D721Med (cell line): ENCODE data around the gene COL24A1.

Experiments
- DNase-seq: peaks from one replicate; pipeline ENCODE4 v3.0.0; 2011; ENCODE audit warnings: low spot score; ENCODE audit not compliant: insufficient read length
- FAIRE-seq: peaks from 2 replicates; lab custom pipeline; 2011; peaks lifted over from hg19 to GRCh38; lab: Jason Lieb, UNC
- TF ChIP-seq, protein P1 (sequence below): IDR thresholded peaks from 2 replicates; pipeline ENCODE4 v1.5.1; 2012; ENCODE audit warnings: mild to moderate bottlenecking, control low read depth; ENCODE audit not compliant: insufficient read depth; ENCODE audit errors: missing control alignments

The COL24A1 gene

DNA sequence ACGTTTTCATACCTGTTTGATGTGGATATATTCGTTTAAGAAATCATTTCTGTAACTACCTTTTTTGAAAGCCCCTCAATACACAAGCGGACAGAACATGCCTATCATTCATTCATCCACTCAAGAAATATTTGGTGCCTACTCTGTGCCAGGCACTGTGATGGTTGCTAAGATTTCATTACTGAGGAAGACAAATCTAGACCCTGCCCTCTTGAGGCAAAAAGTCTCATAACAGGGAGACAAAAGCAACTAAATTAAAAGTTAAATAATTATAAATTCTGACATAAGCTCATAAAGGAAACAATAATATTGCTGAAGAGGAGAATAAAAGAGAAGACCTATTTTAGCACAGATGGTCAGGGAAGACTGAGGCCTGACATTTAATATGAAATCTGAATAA, 244.8 kb downstream of the COL24A1 start:
- DNase-seq (no peak), FAIRE-seq (no peak)
- TF ChIP-seq, protein P1, sequence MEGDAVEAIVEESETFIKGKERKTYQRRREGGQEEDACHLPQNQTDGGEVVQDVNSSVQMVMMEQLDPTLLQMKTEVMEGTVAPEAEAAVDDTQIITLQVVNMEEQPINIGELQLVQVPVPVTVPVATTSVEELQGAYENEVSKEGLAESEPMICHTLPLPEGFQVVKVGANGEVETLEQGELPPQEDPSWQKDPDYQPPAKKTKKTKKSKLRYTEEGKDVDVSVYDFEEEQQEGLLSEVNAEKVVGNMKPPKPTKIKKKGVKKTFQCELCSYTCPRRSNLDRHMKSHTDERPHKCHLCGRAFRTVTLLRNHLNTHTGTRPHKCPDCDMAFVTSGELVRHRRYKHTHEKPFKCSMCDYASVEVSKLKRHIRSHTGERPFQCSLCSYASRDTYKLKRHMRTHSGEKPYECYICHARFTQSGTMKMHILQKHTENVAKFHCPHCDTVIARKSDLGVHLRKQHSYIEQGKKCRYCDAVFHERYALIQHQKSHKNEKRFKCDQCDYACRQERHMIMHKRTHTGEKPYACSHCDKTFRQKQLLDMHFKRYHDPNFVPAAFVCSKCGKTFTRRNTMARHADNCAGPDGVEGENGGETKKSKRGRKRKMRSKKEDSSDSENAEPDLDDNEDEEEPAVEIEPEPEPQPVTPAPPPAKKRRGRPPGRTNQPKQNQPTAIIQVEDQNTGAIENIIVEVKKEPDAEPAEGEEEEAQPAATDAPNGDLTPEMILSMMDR: peak; percentile 14

DNA sequence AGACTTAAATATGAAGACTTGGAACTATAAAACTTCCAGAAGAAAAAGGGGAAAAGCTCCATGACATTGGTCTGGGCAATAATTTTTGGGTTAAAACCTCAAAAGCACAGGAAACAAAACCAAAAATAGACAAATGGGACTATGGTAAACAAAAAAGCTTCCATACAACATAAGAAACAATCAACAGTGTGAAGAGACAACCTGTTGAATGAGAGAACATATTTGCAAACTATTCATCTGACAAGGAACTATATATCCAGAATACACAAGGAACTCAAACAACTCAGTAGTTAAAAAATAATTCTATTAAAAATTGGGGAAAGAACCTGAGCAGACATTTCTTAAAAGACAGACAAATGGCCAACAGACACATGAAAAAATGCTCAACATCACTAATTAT, 255.7 kb downstream of the COL24A1 start:
- DNase-seq (no peak), FAIRE-seq (no peak)
- TF ChIP-seq, protein P1: no peak

DNA sequence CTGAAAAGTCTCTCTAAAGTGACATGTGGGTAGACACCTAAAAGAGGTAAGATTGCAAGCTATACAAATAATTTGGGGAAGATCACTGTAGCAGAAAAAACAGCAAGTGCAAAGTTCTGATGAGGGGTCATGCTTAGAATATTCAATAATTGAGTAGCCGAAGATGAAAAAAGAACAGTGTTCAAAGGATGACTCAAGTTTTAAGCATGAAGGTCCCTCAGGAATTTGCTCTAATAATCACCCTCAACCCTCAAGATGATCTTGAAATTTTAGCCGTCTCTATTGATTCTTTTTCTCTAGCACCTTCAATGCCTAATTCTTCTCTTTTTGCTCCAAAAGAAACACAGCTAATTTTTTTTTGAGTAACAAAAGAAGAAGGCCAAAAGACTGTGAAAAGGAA, 257.7 kb downstream of the COL24A1 start:
- TF ChIP-seq, protein P1: no peak
- no peak for FAIRE-seq
- DNase-seq: no peak

DNA sequence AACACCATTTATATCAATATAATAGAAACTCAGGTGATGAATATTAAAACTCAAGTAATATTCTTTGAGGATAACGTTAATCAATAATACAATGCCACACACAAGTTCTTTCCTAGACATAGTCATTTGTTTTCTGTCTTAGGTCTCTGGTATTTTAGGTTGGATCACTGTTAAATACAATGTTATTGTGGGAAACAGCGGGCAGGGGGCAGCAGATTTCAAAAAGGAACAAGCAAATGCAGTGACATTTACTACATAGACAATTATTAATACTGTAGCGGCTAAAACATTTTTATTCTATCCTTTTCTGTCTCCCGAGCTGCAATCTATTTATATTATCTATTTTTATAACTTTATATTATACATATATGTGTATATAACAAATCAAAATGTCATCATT, 261.9 kb downstream of the COL24A1 start:
- TF ChIP-seq, protein P1: peak; percentile 65
- DNase-seq (no peak), FAIRE-seq (no peak)

DNA sequence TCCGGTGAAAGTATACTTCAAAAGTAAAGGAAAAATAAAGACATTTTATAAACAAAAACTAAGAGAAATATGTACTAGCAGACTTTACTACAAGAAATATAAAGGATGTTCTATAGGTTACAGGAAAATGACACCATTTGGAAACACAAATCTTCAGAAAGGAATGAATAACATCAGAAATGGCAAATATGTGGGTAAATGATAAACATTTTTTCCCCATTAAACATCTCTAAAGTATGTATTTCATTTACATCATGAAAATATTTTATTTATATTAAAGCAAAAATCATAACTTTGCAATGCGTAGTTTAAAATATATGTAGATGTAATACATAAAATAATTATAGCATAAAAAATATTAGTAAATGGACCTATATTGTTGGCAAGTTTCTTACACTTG, 264.2 kb downstream of the COL24A1 start:
- FAIRE-seq: no peak
- TF ChIP-seq, protein P1: no peak
- DNase-seq: no peak

DNA sequence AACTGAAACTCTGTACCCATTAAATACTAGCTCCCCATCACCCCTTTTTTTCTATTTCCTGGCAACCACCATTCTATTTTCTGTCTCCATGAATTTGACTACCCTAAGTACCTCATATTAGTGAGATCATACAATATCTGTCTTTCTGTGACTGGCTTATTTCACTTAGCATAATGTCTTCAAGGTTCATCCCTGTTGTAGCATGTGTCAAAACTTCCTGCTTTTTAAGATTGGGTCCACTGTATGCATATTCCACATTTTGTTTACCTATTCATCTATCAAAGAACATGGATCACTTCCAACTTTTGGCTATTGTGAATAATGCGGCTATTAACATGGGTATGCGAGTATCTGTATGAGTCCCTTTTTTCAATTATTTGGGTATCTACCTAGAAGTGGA, 266.7 kb downstream of the COL24A1 start:
- DNase-seq: no peak
- TF ChIP-seq, protein P1: no peak
- FAIRE-seq: no peak

DNA sequence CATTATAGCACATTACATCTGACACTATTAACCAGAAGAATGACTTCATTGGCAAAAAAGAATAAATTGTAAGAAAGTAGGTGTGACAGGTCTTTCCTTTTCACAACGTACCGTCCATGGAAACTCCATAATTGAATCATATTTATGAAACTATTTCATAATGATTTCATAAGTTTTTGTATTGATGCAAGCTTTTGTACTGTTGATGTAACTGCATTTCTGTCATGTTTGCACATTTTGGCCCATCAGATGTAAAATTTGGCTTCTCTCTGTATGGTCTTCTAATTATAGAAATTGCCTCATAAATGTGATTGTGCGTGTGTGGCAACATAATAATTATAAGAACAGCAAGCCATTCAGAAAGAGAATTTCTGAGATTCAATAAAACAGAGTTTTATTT, 267.7 kb downstream of the COL24A1 start:
- FAIRE-seq (no peak), DNase-seq (no peak)
- TF ChIP-seq, protein P1: no peak
